GM18861 (cell line): Measurements from ENCODE around the gene PGM5.
"Not testable (repeated sequence)": the region's sequence is repeated elsewhere in the genome, so short reads cannot be mapped to it uniquely, and the experiment has no call there.

Source experiments
- ATAC-seq: cut with Tn5 transposase; IDR thresholded peaks from one replicate; pipeline ENCODE4 v1.9.1; 2021; ENCODE audit not compliant: unreplicated experiment

The PGM5 gene

GRCh38 chr9:68375789-68376188, 19.4 kb downstream of the PGM5 start:
- not testable (repeated sequence) for ATAC-seq

- ATAC-seq: peak; percentile 96
These were observed 21.3 kb downstream of the PGM5 start for GRCh38 chr9:68377723-68378122.

- not testable (repeated sequence) for ATAC-seq
These were observed 27.5 kb downstream of the PGM5 start for GRCh38 chr9:68383894-68384293.

- not testable (repeated sequence) for ATAC-seq
These were observed 33.1 kb downstream of the PGM5 start for GRCh38 chr9:68389558-68389957.

- not testable (repeated sequence) for ATAC-seq
These were observed 34.3 kb downstream of the PGM5 start for GRCh38 chr9:68390737-68391136.

- not testable (repeated sequence) for ATAC-seq
These were observed 40.1 kb downstream of the PGM5 start for GRCh38 chr9:68396411-68397094.

GRCh38 chr9:68397095-68397423, 40.6 kb downstream of the PGM5 start:
- ATAC-seq: not testable (repeated sequence)

GRCh38 chr9:68397796-68398195, 41.4 kb downstream of the PGM5 start:
- ATAC-seq: not testable (repeated sequence)

- ATAC-seq: not testable (repeated sequence)
These were observed 41.9 kb downstream of the PGM5 start for GRCh38 chr9:68398324-68398723.

GRCh38 chr9:68404421-68405185, 48.2 kb downstream of the PGM5 start:
- not testable (repeated sequence) for ATAC-seq

- not testable (repeated sequence) for ATAC-seq
These were observed 55.5 kb downstream of the PGM5 start for GRCh38 chr9:68411865-68412264.

GRCh38 chr9:68412754-68413153, 56.3 kb downstream of the PGM5 start:
- ATAC-seq: not testable (repeated sequence)

GRCh38 chr9:68415065-68415464, 58.7 kb downstream of the PGM5 start:
- not testable (repeated sequence) for ATAC-seq

GRCh38 chr9:68416936-68417564, 60.6 kb downstream of the PGM5 start:
- no peak for ATAC-seq

- ATAC-seq: no peak
These were observed 61.4 kb downstream of the PGM5 start for GRCh38 chr9:68417762-68418161.

GRCh38 chr9:68418259-68418845, 61.9 kb downstream of the PGM5 start:
- ATAC-seq: no peak

GRCh38 chr9:68419901-68420300, 63.5 kb downstream of the PGM5 start:
- no peak for ATAC-seq

GRCh38 chr9:68426755-68427154, 70.3 kb downstream of the PGM5 start:
- ATAC-seq: no peak

- ATAC-seq: no peak
These were observed 71.0 kb downstream of the PGM5 start for GRCh38 chr9:68427216-68427977.

- ATAC-seq: no peak
These were observed 72.1 kb downstream of the PGM5 start for GRCh38 chr9:68428481-68428880.

GRCh38 chr9:68429631-68430030, 73.2 kb downstream of the PGM5 start:
- ATAC-seq: no peak
